HG03045 (cell line): Measurements from ENCODE around the gene CNOT6.
"Not testable (repeated sequence)": the region's sequence is repeated elsewhere in the genome, so short reads cannot be mapped to it uniquely, and the experiment has no call there.

ENCODE experiments used
- ATAC-seq: cut with Tn5 transposase; IDR thresholded peaks from one replicate; pipeline ENCODE4 v1.9.1; 2021; ENCODE audit warnings: mild to moderate bottlenecking, moderate library complexity; ENCODE audit not compliant: unreplicated experiment

Gene CNOT6

GRCh38 chr5:180494060-180494509, at the start of gene CNOT6:
Gene CNOT6 (plus strand): TSS chr5:180494379. CDS start chr5:180529277, 34,898 bp downstream.
- ATAC-seq: peak; percentile 89

DNA sequence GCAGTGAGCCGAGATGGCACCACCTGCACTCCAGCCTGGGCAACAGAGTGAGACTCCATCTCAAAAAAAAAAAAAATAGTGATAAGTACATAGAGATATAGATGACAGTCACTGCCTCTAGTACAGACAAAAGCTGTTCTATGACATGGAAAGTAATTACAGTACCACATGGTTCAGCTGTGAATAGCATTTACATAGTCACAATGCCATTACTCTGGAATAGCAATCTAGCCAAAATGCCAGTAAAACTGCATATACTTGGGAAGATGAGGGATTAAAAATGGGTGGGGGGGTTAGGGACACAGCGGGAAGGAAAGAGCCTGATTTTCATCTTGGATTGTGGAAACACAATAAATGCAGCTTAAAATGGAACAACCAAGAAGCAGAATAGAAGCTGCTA, 39.4 kb upstream of the CNOT6 start:
- ATAC-seq: no peak

- ATAC-seq: no peak
Observed at GRCh38 chr5:180455872-180456271, 38.3 kb upstream of the CNOT6 start.

GRCh38 chr5:180456792-180457191, 37.4 kb upstream of the CNOT6 start:
- ATAC-seq: no peak

DNA sequence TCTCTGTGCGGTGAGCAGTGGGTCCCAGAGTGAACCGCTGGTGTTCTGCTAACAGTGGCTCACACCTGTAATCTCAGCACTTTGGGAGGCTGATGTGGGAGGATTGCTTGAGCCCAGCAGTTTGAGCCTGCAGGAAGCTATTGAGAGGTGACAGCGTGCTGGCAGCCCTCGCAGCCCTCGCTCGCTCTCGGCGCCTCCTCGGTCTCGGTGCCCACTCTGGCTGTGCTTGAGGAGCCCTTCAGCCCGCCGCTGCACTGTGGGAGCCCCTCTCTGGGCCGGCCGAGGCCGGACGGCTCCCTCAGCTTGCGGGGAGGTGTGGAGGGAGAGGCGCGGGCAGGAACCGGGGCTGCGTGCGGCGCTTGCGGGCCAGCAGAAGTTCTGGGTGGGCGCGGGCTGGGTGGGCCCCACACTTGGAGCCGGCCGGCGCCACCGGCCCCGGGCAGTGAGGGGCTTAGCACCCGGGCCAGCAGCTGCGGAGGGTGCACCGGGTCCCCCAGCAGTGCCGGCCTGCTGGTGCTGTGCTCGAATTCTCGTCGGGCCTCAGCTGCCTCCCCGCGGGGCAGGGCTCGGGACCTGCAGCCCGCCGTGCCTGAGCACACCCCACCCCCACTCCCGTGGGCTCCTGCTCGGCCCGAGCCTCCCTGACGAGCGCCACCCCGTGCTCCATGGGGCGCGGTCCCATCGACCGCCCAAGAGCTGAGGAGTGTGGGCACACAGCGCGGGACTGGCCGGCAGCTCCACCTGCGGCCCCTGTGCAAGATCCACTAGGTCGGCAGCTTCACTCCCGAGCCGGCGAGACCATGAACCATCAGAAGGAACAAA, 35.1 kb upstream of the CNOT6 start:
- not testable (repeated sequence) for ATAC-seq

DNA sequence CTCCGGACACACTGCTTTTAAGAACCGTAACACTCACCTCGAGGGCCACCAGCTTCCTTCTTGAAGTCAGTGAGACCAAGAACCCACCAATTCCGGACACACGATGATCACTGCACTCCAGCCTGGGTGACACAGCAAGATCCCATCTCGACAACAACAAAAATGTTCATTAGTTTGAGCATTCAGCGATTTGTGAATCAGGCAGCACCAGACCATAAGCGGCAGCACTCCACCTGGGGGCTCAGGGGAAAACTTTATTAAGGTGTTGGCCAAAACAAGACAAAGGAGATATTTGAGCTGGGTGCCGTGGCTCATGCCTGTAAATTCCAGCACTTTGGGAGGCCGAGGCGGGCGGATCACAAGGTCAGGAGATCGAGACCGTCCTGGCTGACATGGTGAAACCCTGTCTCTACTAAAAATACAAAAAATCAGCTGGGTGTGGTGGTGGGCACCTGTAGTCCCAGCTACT, 34.5 kb upstream of the CNOT6 start:
- not testable (repeated sequence) for ATAC-seq

DNA sequence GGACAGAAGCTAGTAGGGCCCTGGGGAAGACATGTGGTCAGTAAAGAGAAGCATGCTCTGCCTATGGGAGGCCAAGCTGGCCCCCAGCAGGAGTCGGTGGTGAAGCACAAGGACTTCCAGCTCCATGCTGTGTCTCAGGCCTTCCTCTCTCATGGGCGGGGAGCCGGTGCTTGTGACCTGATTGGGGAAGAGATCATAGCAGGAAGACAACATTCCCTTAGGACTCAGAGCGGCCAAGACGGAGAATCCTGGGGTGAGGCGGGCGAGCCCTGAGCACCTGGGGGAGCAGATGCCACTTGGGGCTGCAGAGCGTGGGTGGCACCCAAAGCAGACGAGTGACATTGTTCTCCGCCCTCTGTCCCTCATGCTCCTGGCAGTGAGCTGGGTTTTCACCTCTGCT, 33.3 kb upstream of the CNOT6 start:
- no peak for ATAC-seq

GRCh38 chr5:180461303-180461702, 32.9 kb upstream of the CNOT6 start:
- no peak for ATAC-seq

- ATAC-seq: no peak
Observed at GRCh38 chr5:180463216-180463900, 30.8 kb upstream of the CNOT6 start.

DNA sequence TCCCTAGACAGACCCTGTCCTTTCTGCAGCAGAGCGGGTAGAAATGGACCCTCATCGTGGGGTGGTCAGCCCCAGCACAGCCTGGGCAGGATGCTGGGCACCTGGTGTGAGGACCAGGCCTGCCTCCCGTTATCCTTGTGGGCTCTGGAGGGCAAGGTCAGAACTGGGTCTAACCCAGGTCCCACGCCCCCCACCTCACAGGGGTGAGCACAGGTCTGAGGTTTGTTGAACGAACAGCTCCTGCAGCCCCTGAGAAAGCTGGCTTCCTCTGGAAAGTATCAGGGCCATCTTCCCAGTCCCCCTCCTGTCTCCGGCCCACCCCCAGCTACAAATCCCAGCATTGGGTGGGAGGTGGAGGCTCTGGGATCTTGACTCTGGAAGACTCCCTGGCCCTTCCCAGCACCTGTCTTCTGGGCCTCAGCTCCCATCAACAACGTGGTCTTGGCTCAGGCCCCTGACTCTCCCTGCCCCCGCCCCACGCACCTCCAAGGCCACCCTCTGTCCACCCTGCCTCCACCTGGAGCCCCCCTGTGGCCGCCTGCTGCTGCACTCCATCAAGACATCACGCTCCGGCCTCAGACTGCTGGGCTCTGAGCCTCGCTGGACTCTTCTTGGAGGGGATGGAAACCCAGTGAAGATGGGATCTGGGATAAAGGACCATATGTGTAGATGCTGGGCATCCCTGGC, 30.1 kb upstream of the CNOT6 start:
- ATAC-seq: no peak

- no peak for ATAC-seq
Observed at GRCh38 chr5:180464603-180464970, 29.6 kb upstream of the CNOT6 start.

GRCh38 chr5:180465052-180465451, 29.1 kb upstream of the CNOT6 start:
- not testable (repeated sequence) for ATAC-seq

GRCh38 chr5:180466316-180466715, 27.9 kb upstream of the CNOT6 start:
- ATAC-seq: no peak

DNA sequence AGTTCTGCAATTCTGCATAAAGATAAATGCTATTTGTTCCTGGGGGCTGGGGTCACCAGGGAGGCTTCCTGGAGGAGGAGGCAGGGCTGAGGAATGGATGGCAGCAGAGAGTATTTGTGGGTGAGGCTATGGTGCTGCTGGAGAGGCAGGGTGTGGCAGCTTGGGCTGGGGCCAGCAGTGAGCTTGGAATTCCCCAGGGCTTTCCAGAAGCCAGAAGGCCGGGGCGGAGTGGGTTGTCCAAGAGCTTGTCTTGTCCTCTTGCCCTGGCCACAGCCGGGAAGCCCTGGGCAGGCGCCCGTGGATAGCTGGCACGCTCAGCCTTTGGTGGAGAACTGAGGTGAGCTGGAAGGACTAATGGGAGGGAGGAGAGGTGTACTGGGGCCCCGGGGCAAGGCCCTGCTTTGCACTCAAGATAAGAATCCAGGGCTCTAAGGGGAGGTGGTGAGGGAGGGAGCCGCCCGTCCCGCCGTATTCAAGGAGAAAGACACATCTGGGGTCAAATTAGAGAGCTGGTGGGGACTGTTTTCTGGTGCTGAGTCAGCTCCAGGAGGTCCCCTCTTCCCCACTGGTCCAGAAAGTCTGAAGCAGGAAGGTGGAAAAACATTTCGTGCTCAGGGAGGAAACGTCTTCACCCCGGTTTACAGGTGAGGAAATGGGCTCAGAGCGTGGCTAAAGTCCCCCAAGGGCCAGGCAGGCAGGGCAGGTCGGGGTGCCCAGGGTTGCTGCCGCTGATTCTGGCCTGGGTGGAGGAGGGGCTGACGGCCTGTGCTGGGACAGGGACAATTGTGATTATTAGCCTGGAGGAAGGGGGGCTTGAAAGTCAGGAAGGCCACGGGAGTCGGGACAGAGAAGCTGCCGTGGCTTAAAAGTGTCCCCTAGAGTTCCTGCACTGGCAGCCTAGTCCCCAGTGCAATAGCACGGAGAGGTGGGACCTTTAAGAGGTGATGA, 26.9 kb upstream of the CNOT6 start:
- ATAC-seq: no peak

DNA sequence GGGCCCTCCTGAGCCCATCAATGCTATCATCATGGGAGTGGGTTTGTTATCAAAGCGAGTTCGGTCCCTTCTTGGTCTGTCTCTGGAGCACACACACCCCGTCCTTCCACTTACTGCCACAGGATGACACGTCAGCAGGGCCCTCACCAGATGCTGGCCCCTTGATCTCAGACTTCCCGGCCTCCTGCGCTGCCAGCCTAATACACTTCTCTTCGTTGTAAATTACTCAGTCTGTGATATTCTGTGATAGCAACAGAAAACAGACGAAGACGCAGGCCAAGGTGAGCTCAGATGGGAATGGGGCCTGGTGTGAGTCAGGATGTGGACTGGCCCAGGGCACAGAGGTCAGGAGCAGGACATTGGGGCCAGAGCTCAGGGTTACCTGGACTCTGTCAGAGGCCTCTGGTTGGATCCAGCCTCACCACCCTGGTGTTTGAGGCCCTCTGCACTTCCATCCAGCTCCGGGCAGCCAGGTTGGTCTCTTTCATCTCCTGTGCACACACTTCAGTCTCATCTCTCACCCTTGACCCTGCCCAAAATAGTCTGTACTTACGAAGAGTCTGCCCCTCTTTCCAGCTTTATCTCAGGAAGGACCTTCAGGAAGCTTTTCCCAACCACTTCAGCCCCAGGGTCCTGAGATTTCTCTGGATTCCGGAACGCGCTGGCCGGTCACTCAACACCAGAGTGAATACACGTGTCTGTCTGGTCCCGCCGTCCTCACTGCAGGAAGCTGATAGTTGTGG, 26.0 kb upstream of the CNOT6 start:
- ATAC-seq: no peak

GRCh38 chr5:180468732-180469585, 25.2 kb upstream of the CNOT6 start:
- no peak for ATAC-seq

- no peak for ATAC-seq
Observed at GRCh38 chr5:180469586-180469865, 24.7 kb upstream of the CNOT6 start.

GRCh38 chr5:180469866-180470265, 24.3 kb upstream of the CNOT6 start:
- no peak for ATAC-seq

DNA sequence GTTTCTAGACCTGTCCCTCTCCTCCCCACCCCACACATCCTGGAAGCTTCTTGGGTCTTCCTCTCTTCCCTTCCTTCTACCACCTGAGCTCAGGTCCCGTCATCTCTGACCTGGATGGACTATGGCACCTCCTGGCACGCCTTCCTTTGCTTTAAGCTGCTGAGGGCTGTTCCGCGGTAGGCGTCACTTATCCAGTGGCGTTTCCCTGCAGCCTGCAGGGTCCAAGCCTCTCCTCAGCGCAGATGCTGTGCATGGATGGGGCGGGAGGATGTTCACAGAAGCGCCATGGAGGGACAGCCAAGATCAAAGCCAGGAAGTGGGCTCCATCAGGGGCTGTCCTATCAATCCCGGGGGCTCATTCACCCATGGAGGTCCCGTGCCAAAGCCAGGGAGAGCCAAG, 23.8 kb upstream of the CNOT6 start:
- no peak for ATAC-seq
